GM10248 (cell line): ENCODE data around the gene STK32C.
"Not testable (repeated sequence)": the region's sequence is repeated elsewhere in the genome, so short reads cannot be mapped to it uniquely, and the experiment has no call there.

ENCODE experiments used
- CTCF ChIA-PET: fragments of 300-600 bp; sonication (Branson Sonifier 250); formaldehyde crosslinking; extraction: SDS; loops from one replicate; lab custom pipeline; 2021; ENCODE audit warnings: antibody characterized with exemption; lab: Yijun Ruan, JAX
- POLR2A ChIA-PET: fragments of 350-650 bp; sonication (Branson Sonifier 250); formaldehyde crosslinking; extraction: SDS; loops from one replicate; lab custom pipeline; 2020; ENCODE audit warnings: antibody characterized with exemption; lab: Yijun Ruan, JAX
- DNase-seq: peaks from one replicate; pipeline ENCODE4 v3.0.0; 2012; ENCODE audit errors: extremely low spot score
- CTCF ChIP-seq: IDR thresholded peaks from 2 replicates; pipeline ENCODE4 v1.5.1; 2012; ENCODE audit warnings: mild to moderate bottlenecking, low read depth; ENCODE audit errors: extremely low read depth, missing control alignments, control extremely low read depth

Gene STK32C

GRCh38 chr10:132225073-132225848, 82.5 kb downstream of the STK32C start:
- ChIA-PET CTCF (interaction anchor here (3.1 kb wide), 1 partner anchor 128 kb away, joined by 9 read pairs; no protein-coding TSS in a partner anchor), POLR2A (no interaction called here)
- no peak for TF ChIP-seq CTCF
- no peak for DNase-seq

- no peak for TF ChIP-seq CTCF
- ChIA-PET CTCF (interaction anchor here (3.1 kb wide), 1 partner anchor 128 kb away, joined by 9 read pairs; no protein-coding TSS in a partner anchor), POLR2A (no interaction called here)
- no peak for DNase-seq
These were observed 83.2 kb downstream of the STK32C start for GRCh38 chr10:132224343-132225072.

- TF ChIP-seq CTCF: no peak
- POLR2A ChIA-PET: no interaction called here
- CTCF ChIA-PET: interaction anchor here (3.1 kb wide), 1 partner anchor 129 kb away, joined by 9 read pairs; no protein-coding TSS in a partner anchor
- no peak for DNase-seq
These were observed 84.0 kb downstream of the STK32C start for GRCh38 chr10:132223611-132224342.

GRCh38 chr10:132223156-132223590, 84.6 kb downstream of the STK32C start:
- peak; percentile 90 for DNase-seq
- CTCF ChIA-PET: interaction anchor here (3.1 kb wide), 1 partner anchor 130 kb away, joined by 9 read pairs; no protein-coding TSS in a partner anchor

GRCh38 chr10:132222726-132223125, 85.0 kb downstream of the STK32C start:
- no peak for DNase-seq
- ChIA-PET POLR2A (no interaction called here), CTCF (interaction anchor here (3.1 kb wide), 1 partner anchor 130 kb away, joined by 9 read pairs; no protein-coding TSS in a partner anchor)
- no peak for TF ChIP-seq CTCF

More at GRCh38 chr10:132223156-132223590, 84.6 kb downstream of the STK32C start:
- POLR2A ChIA-PET: no interaction called here
- TF ChIP-seq CTCF: peak; percentile 72

- POLR2A ChIA-PET, DNase-seq, CTCF ChIA-PET: not testable (repeated sequence)
These were observed 86.8 kb downstream of the STK32C start for GRCh38 chr10:132220996-132221395.
